ENCODE results near the gene TMEM26. TPM values are rescaled to one million over a fixed set of nuclear protein-coding genes. Genes with fewer than 3 reads are reported as not detected.

Gene TMEM26
- polyA plus RNA-seq, 2 of the 4 experiments (the other 2 are of a cell fraction): 0.03 to 0.10 TPM

- TF ChIP-seq PBX3 (IDR thresholded peaks at IDR 0.05): no peak
- Histone ChIP-seq H3K4me2 (no peak overlapping the region), H3K4me3 (no peak overlapping the region), H3K4me1 (no peaks in the 10 kb centered on the region), H3K27ac (no peak overlapping the region), H3K9me3 (no peaks in the 10 kb centered on the region)
- POLR2A ChIA-PET: no interaction called here
- FAIRE-seq (no peak), ATAC-seq (no peak), DNase-seq (ENCODE audit: low read depth in 1 of 2, low spot score in 1 of 2) (no peak)
- WGBS (ENCODE audit: missing lambda C conversion rate): 51% methylated on average over 4 of the region's 4 CpGs
- CTCF ChIA-PET: no interaction called here
Observed at GRCh38 chr10:61408105-61408504, 45.1 kb downstream of the TMEM26 start.

- no peak for TF ChIP-seq EHMT2 (IDR thresholded peaks at IDR 0.05; ENCODE audit: low read depth)
- TF ChIP-seq FOXS1 (CRISPR knock-in tag; IDR thresholded peaks at IDR 0.05): no peak
- no peak for TF ChIP-seq GATA3 (IDR thresholded peaks at IDR 0.05; ENCODE audit: borderline replicate concordance)
- TF ChIP-seq FOSB (CRISPR knock-in tag; IDR thresholded peaks at IDR 0.05): no peak
- no peak for TF ChIP-seq EHF (CRISPR knock-in tag; IDR thresholded peaks at IDR 0.05)
- no peak for TF ChIP-seq HOXB13 (CRISPR knock-in tag; IDR thresholded peaks at IDR 0.05; ENCODE audit: low read depth)
- no peak for TF ChIP-seq RAD21 (conservative IDR thresholded peaks at IDR 0.05 in 1 of 2, IDR thresholded peaks at IDR 0.05 in 1 of 2)
- TF ChIP-seq FOSL2 (IDR thresholded peaks at IDR 0.05): no peak
- TF ChIP-seq FOSL2 (CRISPR knock-in tag; IDR thresholded peaks at IDR 0.05): no peak
- no peak for TF ChIP-seq USF2 (IDR thresholded peaks at IDR 0.05)
- TF ChIP-seq BHLHE40 (IDR thresholded peaks at IDR 0.05; ENCODE audit: low read depth, low read length): no peak
- TF ChIP-seq TFCP2L1 (CRISPR knock-in tag; IDR thresholded peaks at IDR 0.05): no peak
- TF ChIP-seq KDM1A (IDR thresholded peaks at IDR 0.05; ENCODE audit: low read depth): no peak
- TF ChIP-seq JUN (IDR thresholded peaks at IDR 0.05): no peak
- no peaks in the 10 kb centered on the region for H3K9me3 ChIP-seq
- ATAC-seq: no peak
- FAIRE-seq: no peak
- H3K4me3 ChIP-seq: no peak overlapping the region
- ChIA-PET CTCF (no interaction called here), POLR2A (no interaction called here)
- WGBS (ENCODE audit: missing lambda C conversion rate): 73% methylated on average over 3 of the region's 3 CpGs
- no peak for DNase-seq (ENCODE audit: low read depth in 1 of 2, low spot score in 1 of 2)
- H3K27ac ChIP-seq: no peak overlapping the region
- H3K4me2 ChIP-seq: no peak overlapping the region
- no peaks in the 10 kb centered on the region for H3K4me1 ChIP-seq
Observed at GRCh38 chr10:61406736-61407135, 46.4 kb downstream of the TMEM26 start.

GRCh38 chr10:61406242-61406641, 46.9 kb downstream of the TMEM26 start:
- H3K4me1 ChIP-seq: no peaks in the 10 kb centered on the region
- H3K27ac ChIP-seq: no peak overlapping the region
- ChIA-PET CTCF (interaction anchor here (0.9 kb wide), 1 partner anchor 8 kb away, joined by 3 read pairs; no protein-coding TSS in a partner anchor), POLR2A (no interaction called here)
- no peak for ATAC-seq
- no peaks in the 10 kb centered on the region for H3K9me3 ChIP-seq
- no peak for DNase-seq (ENCODE audit: low read depth in 1 of 2, low spot score in 1 of 2)
- TF ChIP-seq ZFP36 (IDR thresholded peaks at IDR 0.05; ENCODE audit: borderline replicate concordance, partially characterized antibody) (no peak), JUNB (IDR thresholded peaks at IDR 0.05) (no peak), HES2 (IDR thresholded peaks at IDR 0.05) (no peak), USF2 (IDR thresholded peaks at IDR 0.05) (no peak), EP300 (IDR thresholded peaks at IDR 0.05) (no peak), MAZ (IDR thresholded peaks at IDR 0.05; ENCODE audit: borderline replicate concordance, low read depth, low read length) (no peak), MYC (IDR thresholded peaks at IDR 0.05; ENCODE audit: borderline replicate concordance, low read length) (no peak), BCL3 (IDR thresholded peaks at IDR 0.05) (no peak)
- no peak for FAIRE-seq
- no peak overlapping the region for H3K4me2 ChIP-seq
- H3K4me3 ChIP-seq: no peak overlapping the region
